Sigmoid colon (tissue), 3 donors: ENCODE results near the gene ST6GALNAC3.

Experiments used
- CTCF ChIP-seq, 4 experiments: fragments of 450-650 bp in 3 of 4; fragments of 200-600 bp in 1 of 4; IDR thresholded peaks; one replicate each; pipeline ENCODE4 v1.5.1; 2016 to 2019; ENCODE audit warnings: antibody characterized with exemption in 4 of 4, mild to moderate bottlenecking in 3 of 4, moderate library complexity in 2 of 4
- POLR2A ChIP-seq, 2 donors: fragments of 450-650 bp; IDR thresholded peaks; one replicate each; pipeline ENCODE4 v1.6.1; 2016; ENCODE audit warnings: antibody characterized with exemption in 2 of 2, mild to moderate bottlenecking in 2 of 2, moderate library complexity in 2 of 2

GRCh38 chr1:76084029-76084627, 9.6 kb downstream of the ST6GALNAC3 start:
- TF ChIP-seq CTCF (IDR thresholded peaks at IDR 0.05) (no peak), POLR2A (IDR thresholded peaks at IDR 0.05) (no peak)
